ENCODE data around the gene MYEF2. TPM values are rescaled to one million over a fixed set of nuclear protein-coding genes. Genes with fewer than 3 reads are reported as not detected.

MYEF2 gene
- total RNA-seq, 2 experiments from 2014 or later: 26.4 to 27.1 TPM

- H3K36me3 Mint-ChIP-seq (ENCODE audit: low read depth): no peaks in the 10 kb centered on the region
- H3K27ac Mint-ChIP-seq: no peak overlapping the region
- H3K9me3 Mint-ChIP-seq: no peaks in the 10 kb centered on the region
- DNase-seq: no peak
- peaks cover 3% of the 10 kb centered on the region for H3K27me3 Mint-ChIP-seq
- ChIA-PET CTCF (no interaction called here), POLR2A (no interaction called here)
- no peaks in the 10 kb centered on the region for H3K4me1 Mint-ChIP-seq
- no peak overlapping the region for H3K4me3 Mint-ChIP-seq
These were observed 51.3 kb downstream of the MYEF2 start for GRCh38 chr15:48126667-48127355.

GRCh38 chr15:48121849-48122248 is 56.2 kb downstream of the MYEF2 start:
- POLR2A ChIA-PET: no interaction called here
- Mint-ChIP-seq H3K9me3 (no peaks in the 10 kb centered on the region), H3K27ac (no peak overlapping the region), H3K4me1 (no peaks in the 10 kb centered on the region), H3K4me3 (no peak overlapping the region), H3K36me3 (ENCODE audit: low read depth) (no peaks in the 10 kb centered on the region), H3K27me3 (peaks cover 3% of the 10 kb centered on the region)
- no peak for DNase-seq
- CTCF ChIA-PET: no interaction called here

GRCh38 chr15:48120745-48121144 is 57.4 kb downstream of the MYEF2 start, which contains the start of gene SLC24A5:
Gene SLC24A5 (plus strand): TSS chr15:48120990. CDS start chr15:48121045, 55 bp downstream.
- Mint-ChIP-seq H3K4me1 (no peaks in the 10 kb centered on the region), H3K4me3 (no peak within 1 kb of the TSS), H3K27ac (no peak within 1 kb of the TSS), H3K36me3 (ENCODE audit: low read depth) (no peaks in the 10 kb centered on the region), H3K27me3 (no peaks in the 10 kb centered on the region), H3K9me3 (no peaks in the 10 kb centered on the region)
- DNase-seq: no peak
- ChIA-PET POLR2A (no interaction called here), CTCF (no interaction called here)

- Mint-ChIP-seq H3K4me3 (no peak overlapping the region), H3K9me3 (no peaks in the 10 kb centered on the region), H3K36me3 (ENCODE audit: low read depth) (no peaks in the 10 kb centered on the region), H3K4me1 (no peaks in the 10 kb centered on the region), H3K27ac (no peak overlapping the region), H3K27me3 (no peaks in the 10 kb centered on the region)
- ChIA-PET CTCF (interaction anchor here (0.7 kb wide), 1 partner anchor 567 kb away, joined by 3 read pairs; no protein-coding TSS in a partner anchor), POLR2A (no interaction called here)
- DNase-seq: no peak
These were observed 58.8 kb downstream of the MYEF2 start for GRCh38 chr15:48119277-48119676.

- Mint-ChIP-seq H3K36me3 (ENCODE audit: low read depth) (no peaks in the 10 kb centered on the region), H3K9me3 (no peaks in the 10 kb centered on the region), H3K4me3 (no peak overlapping the region), H3K4me1 (no peaks in the 10 kb centered on the region), H3K27me3 (no peaks in the 10 kb centered on the region), H3K27ac (no peak overlapping the region)
- DNase-seq: no peak
- POLR2A ChIA-PET: no interaction called here
- CTCF ChIA-PET: no interaction called here
These were observed 65.9 kb downstream of the MYEF2 start for GRCh38 chr15:48112242-48112641.

- Mint-ChIP-seq H3K9me3 (no peaks in the 10 kb centered on the region), H3K4me3 (no peak overlapping the region), H3K27me3 (peaks cover 6% of the 10 kb centered on the region), H3K36me3 (ENCODE audit: low read depth) (no peaks in the 10 kb centered on the region), H3K27ac (no peak overlapping the region), H3K4me1 (no peaks in the 10 kb centered on the region)
- POLR2A ChIA-PET: no interaction called here
- CTCF ChIA-PET: no interaction called here
- DNase-seq: no peak
These were observed 68.1 kb downstream of the MYEF2 start for GRCh38 chr15:48109856-48110531.

GRCh38 chr15:48109212-48109611 is 68.9 kb downstream of the MYEF2 start:
- DNase-seq: no peak
- no peaks in the 10 kb centered on the region for H3K36me3 Mint-ChIP-seq (ENCODE audit: low read depth)
- no peaks in the 10 kb centered on the region for H3K9me3 Mint-ChIP-seq
- H3K27ac Mint-ChIP-seq: no peak overlapping the region
- no peak overlapping the region for H3K4me3 Mint-ChIP-seq
- ChIA-PET CTCF (no interaction called here), POLR2A (no interaction called here)
- peaks cover 8% of the 10 kb centered on the region for H3K27me3 Mint-ChIP-seq
- no peaks in the 10 kb centered on the region for H3K4me1 Mint-ChIP-seq

GRCh38 chr15:48105936-48106335 is 72.2 kb downstream of the MYEF2 start:
- DNase-seq: no peak
- POLR2A ChIA-PET: no interaction called here
- no peak overlapping the region for H3K4me3 Mint-ChIP-seq
- no peak overlapping the region for H3K27ac Mint-ChIP-seq
- no peaks in the 10 kb centered on the region for H3K9me3 Mint-ChIP-seq
- H3K27me3 Mint-ChIP-seq: peaks cover 8% of the 10 kb centered on the region
- no peaks in the 10 kb centered on the region for H3K4me1 Mint-ChIP-seq
- no peaks in the 10 kb centered on the region for H3K36me3 Mint-ChIP-seq (ENCODE audit: low read depth)
- CTCF ChIA-PET: interaction anchor here (1.6 kb wide), 1 partner anchor 23 kb away, joined by 3 read pairs; no protein-coding TSS in a partner anchor

GRCh38 chr15:48103647-48104046 is 74.4 kb downstream of the MYEF2 start:
- Mint-ChIP-seq H3K27me3 (peaks cover 8% of the 10 kb centered on the region), H3K4me1 (no peaks in the 10 kb centered on the region), H3K9me3 (no peaks in the 10 kb centered on the region), H3K27ac (no peak overlapping the region), H3K4me3 (no peak overlapping the region), H3K36me3 (ENCODE audit: low read depth) (no peaks in the 10 kb centered on the region)
- ChIA-PET POLR2A (no interaction called here), CTCF (no interaction called here)
- DNase-seq: no peak

GRCh38 chr15:48102167-48102566 is 75.9 kb downstream of the MYEF2 start:
- no peak for DNase-seq
- ChIA-PET POLR2A (no interaction called here), CTCF (no interaction called here)
- Mint-ChIP-seq H3K36me3 (ENCODE audit: low read depth) (no peaks in the 10 kb centered on the region), H3K9me3 (no peaks in the 10 kb centered on the region), H3K4me1 (no peaks in the 10 kb centered on the region), H3K27me3 (peaks cover 8% of the 10 kb centered on the region), H3K27ac (no peak overlapping the region), H3K4me3 (no peak overlapping the region)

GRCh38 chr15:48101376-48101961 is 76.6 kb downstream of the MYEF2 start:
- no peak for DNase-seq
- no peak overlapping the region for H3K27ac Mint-ChIP-seq
- H3K36me3 Mint-ChIP-seq (ENCODE audit: low read depth): no peaks in the 10 kb centered on the region
- ChIA-PET CTCF (no interaction called here), POLR2A (no interaction called here)
- no peak overlapping the region for H3K4me3 Mint-ChIP-seq
- no peaks in the 10 kb centered on the region for H3K9me3 Mint-ChIP-seq
- H3K27me3 Mint-ChIP-seq: peaks cover 5% of the 10 kb centered on the region
- H3K4me1 Mint-ChIP-seq: no peaks in the 10 kb centered on the region

GRCh38 chr15:48097264-48097663 is 80.8 kb downstream of the MYEF2 start:
- Mint-ChIP-seq H3K4me3 (no peak overlapping the region), H3K4me1 (no peaks in the 10 kb centered on the region), H3K36me3 (ENCODE audit: low read depth) (no peaks in the 10 kb centered on the region), H3K27ac (no peak overlapping the region), H3K27me3 (no peaks in the 10 kb centered on the region), H3K9me3 (no peaks in the 10 kb centered on the region)
- ChIA-PET CTCF (no interaction called here), POLR2A (no interaction called here)
- DNase-seq: no peak

- H3K27ac Mint-ChIP-seq: no peak overlapping the region
- H3K9me3 Mint-ChIP-seq: no peaks in the 10 kb centered on the region
- no peaks in the 10 kb centered on the region for H3K36me3 Mint-ChIP-seq (ENCODE audit: low read depth)
- no peak overlapping the region for H3K4me3 Mint-ChIP-seq
- no peaks in the 10 kb centered on the region for H3K4me1 Mint-ChIP-seq
- no peaks in the 10 kb centered on the region for H3K27me3 Mint-ChIP-seq
- ChIA-PET POLR2A (no interaction called here), CTCF (no interaction called here)
- no peak for DNase-seq
These were observed 81.3 kb downstream of the MYEF2 start for GRCh38 chr15:48096813-48097212.

- Mint-ChIP-seq H3K9me3 (no peaks in the 10 kb centered on the region), H3K4me1 (no peaks in the 10 kb centered on the region), H3K27ac (no peak overlapping the region), H3K27me3 (no peaks in the 10 kb centered on the region), H3K36me3 (ENCODE audit: low read depth) (no peaks in the 10 kb centered on the region), H3K4me3 (no peak overlapping the region)
- ChIA-PET POLR2A (no interaction called here), CTCF (no interaction called here)
- DNase-seq: no peak
These were observed 81.7 kb downstream of the MYEF2 start for GRCh38 chr15:48096355-48096786.
